Activated effector memory CD4-positive, alpha-beta T cell treated with anti-CD3 and anti-CD28 coated beads, Interleukin-2, amount 50 U/mL, for 16 hours (primary cell): ENCODE measurements around the gene CFAP74.

Experiments
- DNase-seq: peaks from one replicate; pipeline ENCODE4 v3.0.0-alpha.2; 2020

The CFAP74 gene

GRCh38 chr1:1969505-1969900, 34.1 kb downstream of the CFAP74 start:
- DNase-seq: no peak

GRCh38 chr1:1968767-1969504, 34.6 kb downstream of the CFAP74 start:
- no peak for DNase-seq

- no peak for DNase-seq
Observed at GRCh38 chr1:1967879-1968278, 35.7 kb downstream of the CFAP74 start.

GRCh38 chr1:1967151-1967550, 36.4 kb downstream of the CFAP74 start:
- no peak for DNase-seq

- no peak for DNase-seq
Observed at GRCh38 chr1:1966071-1966740, 37.4 kb downstream of the CFAP74 start.

GRCh38 chr1:1965546-1965945, 38.0 kb downstream of the CFAP74 start:
- no peak for DNase-seq

- no peak for DNase-seq
Observed at GRCh38 chr1:1964811-1965210, 38.8 kb downstream of the CFAP74 start.

GRCh38 chr1:1963570-1963969, 40.0 kb downstream of the CFAP74 start:
- DNase-seq: no peak

GRCh38 chr1:1962752-1963151, 40.8 kb downstream of the CFAP74 start:
- no peak for DNase-seq

GRCh38 chr1:1960480-1961196, 42.9 kb downstream of the CFAP74 start:
- no peak for DNase-seq

- peak; percentile 85 for DNase-seq
Observed at GRCh38 chr1:1959840-1960479, 43.6 kb downstream of the CFAP74 start.

GRCh38 chr1:1959459-1959839, 44.1 kb downstream of the CFAP74 start:
- DNase-seq: no peak

GRCh38 chr1:1958071-1958541, 45.5 kb downstream of the CFAP74 start:
- no peak for DNase-seq

- no peak for DNase-seq
Observed at GRCh38 chr1:1957533-1957961, 46.0 kb downstream of the CFAP74 start.

- no peak for DNase-seq
Observed at GRCh38 chr1:1956586-1957532, 46.7 kb downstream of the CFAP74 start.

- no peak for DNase-seq
Observed at GRCh38 chr1:1956101-1956500, 47.5 kb downstream of the CFAP74 start.

- no peak for DNase-seq
Observed at GRCh38 chr1:1955621-1956094, 47.9 kb downstream of the CFAP74 start.

- no peak for DNase-seq
Observed at GRCh38 chr1:1954831-1955441, 48.6 kb downstream of the CFAP74 start.

GRCh38 chr1:1954015-1954414, 49.6 kb downstream of the CFAP74 start:
- no peak for DNase-seq

GRCh38 chr1:1950940-1951339, 52.6 kb downstream of the CFAP74 start:
- DNase-seq: no peak

- DNase-seq: no peak
Observed at GRCh38 chr1:1948783-1949182, 54.8 kb downstream of the CFAP74 start.

GRCh38 chr1:1947493-1947892, 56.1 kb downstream of the CFAP74 start:
- DNase-seq: no peak
